IPS-15b (cell line): ENCODE results near the gene CTXND2.
"Not testable (repeated sequence)": the region's sequence is repeated elsewhere in the genome, so short reads cannot be mapped to it uniquely, and the experiment has no call there.

Experiments
- H3K27me3 ChIP-seq: one replicate; pipeline ENCODE4 v1.6.1; 2013; ENCODE audit warnings: low read length; ENCODE audit not compliant: control insufficient read depth, insufficient read depth
- H3K36me3 ChIP-seq: one replicate; pipeline ENCODE4 v1.6.1; 2013; ENCODE audit warnings: low read length; ENCODE audit not compliant: control insufficient read depth, insufficient read depth
- H3K4me1 ChIP-seq: one replicate; pipeline ENCODE4 v1.6.1; 2013; ENCODE audit warnings: mild to moderate bottlenecking, low read length; ENCODE audit not compliant: control insufficient read depth, insufficient read depth
- H3K4me3 ChIP-seq: one replicate; pipeline ENCODE4 v1.5.1; 2013; ENCODE audit warnings: low read depth, low read length
- H3K9ac ChIP-seq: one replicate; pipeline ENCODE4 v1.6.1; 2013; ENCODE audit warnings: low read depth, mild to moderate bottlenecking, low read length
- H3K9me3 ChIP-seq: one replicate; pipeline ENCODE4 v1.6.1; 2013; ENCODE audit warnings: mild to moderate bottlenecking, low read length; ENCODE audit not compliant: control insufficient read depth, insufficient read depth

Gene CTXND2

GRCh38 chr1:150926097-150926741 lies 39.3 kb downstream of the CTXND2 start, which contains the start of gene SETDB1:
TSS of gene SETDB1 (plus strand) at chr1:150926363. CDS start at chr1:150927715, 1,352 bp downstream.
- Histone ChIP-seq H3K4me1 (peaks cover 2% of the 10 kb centered on the region), H3K9ac (peak within 1 kb of the TSS; percentile 79), H3K4me3 (peak within 1 kb of the TSS; percentile 88), H3K36me3 (peaks cover 9% of the 10 kb centered on the region), H3K9me3 (no peaks in the 10 kb centered on the region), H3K27me3 (no peaks in the 10 kb centered on the region)

- Histone ChIP-seq H3K9ac (no peak overlapping the region), H3K9me3 (no peaks in the 10 kb centered on the region), H3K4me3 (no peak overlapping the region), H3K27me3 (no peaks in the 10 kb centered on the region), H3K4me1 (no peaks in the 10 kb centered on the region), H3K36me3 (peaks cover 9% of the 10 kb centered on the region)
These were observed 40.7 kb downstream of the CTXND2 start for GRCh38 chr1:150927624-150928023.

- peaks cover 9% of the 10 kb centered on the region for H3K36me3 ChIP-seq
- H3K9me3 ChIP-seq: no peaks in the 10 kb centered on the region
These were observed 41.4 kb downstream of the CTXND2 start for GRCh38 chr1:150928286-150928685.

GRCh38 chr1:150928775-150929174 lies 41.8 kb downstream of the CTXND2 start:
- not testable (repeated sequence) for H3K36me3 ChIP-seq, H3K4me3 ChIP-seq, H3K9ac ChIP-seq, H3K4me1 ChIP-seq, H3K9me3 ChIP-seq, H3K27me3 ChIP-seq

More at GRCh38 chr1:150928286-150928685, 41.4 kb downstream of the CTXND2 start:
- H3K4me1 ChIP-seq: no peaks in the 10 kb centered on the region
- H3K27me3 ChIP-seq: no peaks in the 10 kb centered on the region
- H3K9ac ChIP-seq: no peak overlapping the region
- no peak overlapping the region for H3K4me3 ChIP-seq

- peaks cover 9% of the 10 kb centered on the region for H3K36me3 ChIP-seq
- H3K9ac ChIP-seq: no peak overlapping the region
- no peaks in the 10 kb centered on the region for H3K4me1 ChIP-seq
- no peaks in the 10 kb centered on the region for H3K9me3 ChIP-seq
- no peak overlapping the region for H3K4me3 ChIP-seq
- H3K27me3 ChIP-seq: no peaks in the 10 kb centered on the region
These were observed 44.8 kb downstream of the CTXND2 start for GRCh38 chr1:150931773-150932172.

GRCh38 chr1:150944856-150945255 lies 57.9 kb downstream of the CTXND2 start:
- Histone ChIP-seq H3K4me1 (no peaks in the 10 kb centered on the region), H3K9me3 (no peaks in the 10 kb centered on the region), H3K9ac (no peak overlapping the region), H3K27me3 (no peaks in the 10 kb centered on the region), H3K36me3 (peaks cover 31% of the 10 kb centered on the region), H3K4me3 (no peak overlapping the region)

GRCh38 chr1:150954708-150955107 lies 67.8 kb downstream of the CTXND2 start:
- Histone ChIP-seq H3K4me1 (no peaks in the 10 kb centered on the region), H3K9ac (no peak overlapping the region), H3K36me3 (peaks cover 37% of the 10 kb centered on the region), H3K9me3 (no peaks in the 10 kb centered on the region), H3K4me3 (no peak overlapping the region), H3K27me3 (no peaks in the 10 kb centered on the region)

- H3K4me1 ChIP-seq: no peaks in the 10 kb centered on the region
- H3K9ac ChIP-seq: no peak overlapping the region
- H3K36me3 ChIP-seq: peaks cover 37% of the 10 kb centered on the region
- H3K27me3 ChIP-seq: no peaks in the 10 kb centered on the region
- H3K4me3 ChIP-seq: no peak overlapping the region
- no peaks in the 10 kb centered on the region for H3K9me3 ChIP-seq
These were observed 68.3 kb downstream of the CTXND2 start for GRCh38 chr1:150955280-150955679.

GRCh38 chr1:150957666-150958065 lies 70.7 kb downstream of the CTXND2 start:
- peaks cover 42% of the 10 kb centered on the region for H3K36me3 ChIP-seq
- no peaks in the 10 kb centered on the region for H3K9me3 ChIP-seq
- no peaks in the 10 kb centered on the region for H3K27me3 ChIP-seq
- no peak overlapping the region for H3K4me3 ChIP-seq
- no peaks in the 10 kb centered on the region for H3K4me1 ChIP-seq
- no peak overlapping the region for H3K9ac ChIP-seq

- Histone ChIP-seq H3K36me3 (peaks cover 59% of the 10 kb centered on the region), H3K9me3 (no peaks in the 10 kb centered on the region), H3K9ac (no peak overlapping the region), H3K4me3 (no peak overlapping the region), H3K27me3 (no peaks in the 10 kb centered on the region), H3K4me1 (no peaks in the 10 kb centered on the region)
These were observed 73.7 kb downstream of the CTXND2 start for GRCh38 chr1:150960646-150961045.

- H3K4me1 ChIP-seq: no peaks in the 10 kb centered on the region
- H3K9me3 ChIP-seq: no peaks in the 10 kb centered on the region
- no peaks in the 10 kb centered on the region for H3K27me3 ChIP-seq
- peaks cover 70% of the 10 kb centered on the region for H3K36me3 ChIP-seq
- no peak overlapping the region for H3K4me3 ChIP-seq
- H3K9ac ChIP-seq: no peak overlapping the region
These were observed 74.8 kb downstream of the CTXND2 start for GRCh38 chr1:150961756-150962155.
